Measurements from ENCODE around the gene NHS.

DNA sequence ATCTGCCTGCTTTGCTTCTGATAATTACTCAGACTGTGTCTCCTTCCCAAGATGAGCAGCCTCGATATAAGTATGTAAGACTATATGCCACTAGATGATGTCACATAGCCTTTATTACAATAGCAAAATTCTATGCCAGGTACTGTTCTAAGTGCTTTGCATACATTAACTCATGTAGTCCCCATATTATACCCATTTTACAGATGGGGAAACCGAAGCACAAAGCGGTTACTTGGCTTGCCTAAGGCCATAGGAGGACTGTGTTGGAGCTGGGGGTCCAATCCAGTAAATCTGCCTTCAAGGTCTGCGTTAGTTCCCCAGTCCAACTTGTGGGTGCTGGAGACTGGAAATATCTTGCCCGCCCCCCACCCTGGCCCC lies 361.5 kb downstream of the NHS start:
- TF ChIP-seq POLR2AphosphoS5 (IDR thresholded peaks at IDR 0.05) = no peak
- no peak for TF ChIP-seq POLR2A (IDR thresholded peaks at IDR 0.05)
- TF ChIP-seq, protein P1, sequence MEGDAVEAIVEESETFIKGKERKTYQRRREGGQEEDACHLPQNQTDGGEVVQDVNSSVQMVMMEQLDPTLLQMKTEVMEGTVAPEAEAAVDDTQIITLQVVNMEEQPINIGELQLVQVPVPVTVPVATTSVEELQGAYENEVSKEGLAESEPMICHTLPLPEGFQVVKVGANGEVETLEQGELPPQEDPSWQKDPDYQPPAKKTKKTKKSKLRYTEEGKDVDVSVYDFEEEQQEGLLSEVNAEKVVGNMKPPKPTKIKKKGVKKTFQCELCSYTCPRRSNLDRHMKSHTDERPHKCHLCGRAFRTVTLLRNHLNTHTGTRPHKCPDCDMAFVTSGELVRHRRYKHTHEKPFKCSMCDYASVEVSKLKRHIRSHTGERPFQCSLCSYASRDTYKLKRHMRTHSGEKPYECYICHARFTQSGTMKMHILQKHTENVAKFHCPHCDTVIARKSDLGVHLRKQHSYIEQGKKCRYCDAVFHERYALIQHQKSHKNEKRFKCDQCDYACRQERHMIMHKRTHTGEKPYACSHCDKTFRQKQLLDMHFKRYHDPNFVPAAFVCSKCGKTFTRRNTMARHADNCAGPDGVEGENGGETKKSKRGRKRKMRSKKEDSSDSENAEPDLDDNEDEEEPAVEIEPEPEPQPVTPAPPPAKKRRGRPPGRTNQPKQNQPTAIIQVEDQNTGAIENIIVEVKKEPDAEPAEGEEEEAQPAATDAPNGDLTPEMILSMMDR (IDR thresholded peaks at IDR 0.05 in 8 of 11, conservative IDR thresholded peaks at IDR 0.05 in 3 of 11) = no peak
